IPS DF 6.9 (cell line): ENCODE data around the gene ZNF544.

Source experiments
- DNase-seq: peaks from one replicate; pipeline ENCODE4 v3.0.0-alpha.2; 2013; ENCODE audit warnings: low read depth, low spot score
- H3K27ac ChIP-seq: one replicate; pipeline ENCODE4 v1.5.1; 2013; ENCODE audit warnings: low read length, control low read depth
- H3K27me3 ChIP-seq: 2 replicates; pipeline ENCODE4 v1.6.1; 2013; ENCODE audit warnings: mild to moderate bottlenecking, low read length; ENCODE audit not compliant: control insufficient read depth, insufficient read depth
- H3K36me3 ChIP-seq: 2 replicates; pipeline ENCODE4 v1.6.1; 2013; ENCODE audit warnings: low read length; ENCODE audit not compliant: control insufficient read depth, insufficient read depth
- H3K4me1 ChIP-seq: 2 replicates; pipeline ENCODE4 v1.6.1; 2013; ENCODE audit warnings: low read length; ENCODE audit not compliant: control insufficient read depth, insufficient read depth
- H3K4me3 ChIP-seq: 2 replicates; pipeline ENCODE4 v1.5.1; 2013; ENCODE audit warnings: mild to moderate bottlenecking, low read length
- H3K9me3 ChIP-seq: 2 replicates; pipeline ENCODE4 v1.6.1; 2013; ENCODE audit warnings: low read length, inconsistent platforms; ENCODE audit not compliant: control insufficient read depth, insufficient read depth
- WGBS: extraction: QIAGEN DNeasy Blood & Tissue Kit; methylation state at CpG from one replicate; pipeline ENCODE4 v1.1.7; 2013; ENCODE audit warnings: mixed read lengths, missing lambda C conversion rate; ENCODE audit not compliant: insufficient read length, insufficient coverage; 5-methylcytosine and 5-hydroxymethylcytosine counted together

ZNF544 gene

DNA sequence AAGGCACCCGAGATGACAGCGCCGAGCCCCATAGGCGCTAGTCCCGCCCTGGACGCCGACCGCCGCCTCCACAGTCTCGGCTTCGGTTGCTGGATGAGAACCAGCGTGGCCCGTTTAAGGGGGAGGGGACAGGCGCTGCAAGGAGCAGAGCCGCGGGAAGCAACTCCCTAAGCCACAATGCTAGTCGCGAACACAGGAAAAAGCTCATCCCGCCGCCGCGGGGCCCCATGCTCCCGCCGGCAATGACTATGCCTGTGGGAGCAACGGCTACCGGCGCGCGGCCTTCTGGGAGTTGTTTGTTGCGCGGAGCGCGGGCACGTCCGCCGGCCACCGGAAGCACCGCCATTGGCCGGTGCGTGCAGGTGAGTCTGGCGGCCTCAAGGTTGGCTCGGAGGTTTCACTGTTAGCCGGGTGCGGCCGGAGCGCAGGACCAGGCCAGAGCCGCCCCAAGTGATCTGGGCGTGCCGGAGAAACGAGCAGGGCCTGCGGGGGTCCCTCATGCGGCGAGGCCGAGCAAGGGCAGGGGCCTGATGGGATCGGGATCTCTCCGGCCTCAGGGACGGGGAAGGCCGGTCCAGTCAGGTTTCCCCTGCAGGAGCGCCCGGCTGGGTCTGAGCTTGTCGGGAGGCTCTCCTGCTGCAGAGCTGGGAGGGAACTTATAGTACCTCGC lies at the start of gene ZNF544:
Gene ZNF544 (plus strand): TSS at position 330 of the 670 bp plus-strand sequence. CDS start 15,110 bp downstream, outside the sequence.
- Histone ChIP-seq H3K27me3 (no peaks in the 10 kb centered on the region), H3K4me3 (peak within 1 kb of the TSS; percentile 81), H3K27ac (no peak within 1 kb of the TSS), H3K9me3 (no peaks in the 10 kb centered on the region), H3K4me1 (peaks cover 2% of the 10 kb centered on the region; the same call in 1 of the 2 replicates), H3K36me3 (peaks cover 19% of the 10 kb centered on the region)
- WGBS: no CpG with 5 or more reads among the region's 62 CpGs
- DNase-seq: no peak

DNA sequence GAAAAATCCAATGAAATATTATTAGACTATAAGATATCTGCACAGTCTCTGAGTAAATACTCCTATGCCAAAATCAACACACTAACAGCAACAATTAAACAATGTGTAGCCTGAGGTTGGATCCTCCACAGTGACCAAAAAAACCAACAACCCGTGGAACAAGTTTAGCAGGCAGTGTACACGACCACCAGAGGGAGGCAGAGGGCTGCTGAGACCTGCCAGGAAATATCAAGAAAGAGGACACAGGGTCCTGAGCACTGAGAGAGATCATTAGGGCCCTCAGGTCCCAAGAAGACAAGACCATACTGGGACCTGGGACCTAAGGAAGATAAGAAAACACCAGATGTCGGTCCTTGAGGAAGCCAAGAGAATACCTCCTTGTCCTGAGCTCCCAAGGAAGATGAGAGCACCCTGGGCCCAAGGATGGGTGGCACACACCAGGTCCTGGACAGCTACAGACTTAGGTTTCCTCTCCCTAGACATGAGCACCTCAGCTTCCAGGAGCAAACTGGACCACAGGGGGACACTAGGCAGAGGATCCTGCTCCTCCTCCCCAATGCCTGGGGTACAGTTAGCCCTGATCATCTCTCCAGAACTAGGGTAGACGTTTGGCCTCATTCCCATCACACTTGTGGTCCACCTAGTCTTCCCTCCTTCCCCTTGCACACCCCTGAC lies 46.7 kb upstream of the ZNF544 start:
- DNase-seq: peak; percentile 48
- Histone ChIP-seq H3K4me3 (peak overlapping the region; percentile 24; the same call in 1 of the 2 replicates), H3K4me1 (0 out of 2 replicates have a peak, but pooled peaks cover 2% of the 10 kb centered on the region), H3K27ac (no peak overlapping the region), H3K27me3 (no peaks in the 10 kb centered on the region), H3K9me3 (no peaks in the 10 kb centered on the region), H3K36me3 (peaks cover 6% of the 10 kb centered on the region; the same call in 1 of the 2 replicates)
- no CpG with 5 or more reads among the region's 4 CpGs for WGBS

DNA sequence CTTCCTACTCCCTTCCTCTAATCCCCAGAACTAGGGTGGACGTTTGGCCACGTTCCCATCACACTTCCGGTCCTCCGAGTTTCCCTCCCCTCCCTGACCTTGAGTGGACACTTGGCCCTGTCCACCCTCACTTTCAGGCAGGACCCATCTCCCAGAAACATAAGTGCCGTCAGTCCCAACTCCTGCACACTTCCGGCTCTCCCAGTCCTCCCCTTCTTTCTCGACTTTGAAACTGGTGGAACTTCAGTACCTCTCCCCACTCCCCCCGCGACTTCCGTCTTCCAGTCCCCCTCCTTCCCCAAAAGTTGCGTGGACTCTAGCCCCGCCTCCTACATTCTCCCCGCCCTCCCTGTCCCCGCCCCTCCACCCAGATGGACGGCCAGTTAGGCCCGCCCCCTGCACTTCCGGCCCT lies 46.1 kb upstream of the ZNF544 start:
- Histone ChIP-seq H3K4me3 (peak overlapping the region; percentile 24; the same call in 1 of the 2 replicates), H3K27ac (no peak overlapping the region), H3K36me3 (peaks cover 10% of the 10 kb centered on the region; the same call in 1 of the 2 replicates), H3K27me3 (no peaks in the 10 kb centered on the region), H3K4me1 (0 out of 2 replicates have a peak, but pooled peaks cover 2% of the 10 kb centered on the region), H3K9me3 (no peaks in the 10 kb centered on the region)
- no CpG with 5 or more reads among the region's 17 CpGs for WGBS
- no peak for DNase-seq

DNA sequence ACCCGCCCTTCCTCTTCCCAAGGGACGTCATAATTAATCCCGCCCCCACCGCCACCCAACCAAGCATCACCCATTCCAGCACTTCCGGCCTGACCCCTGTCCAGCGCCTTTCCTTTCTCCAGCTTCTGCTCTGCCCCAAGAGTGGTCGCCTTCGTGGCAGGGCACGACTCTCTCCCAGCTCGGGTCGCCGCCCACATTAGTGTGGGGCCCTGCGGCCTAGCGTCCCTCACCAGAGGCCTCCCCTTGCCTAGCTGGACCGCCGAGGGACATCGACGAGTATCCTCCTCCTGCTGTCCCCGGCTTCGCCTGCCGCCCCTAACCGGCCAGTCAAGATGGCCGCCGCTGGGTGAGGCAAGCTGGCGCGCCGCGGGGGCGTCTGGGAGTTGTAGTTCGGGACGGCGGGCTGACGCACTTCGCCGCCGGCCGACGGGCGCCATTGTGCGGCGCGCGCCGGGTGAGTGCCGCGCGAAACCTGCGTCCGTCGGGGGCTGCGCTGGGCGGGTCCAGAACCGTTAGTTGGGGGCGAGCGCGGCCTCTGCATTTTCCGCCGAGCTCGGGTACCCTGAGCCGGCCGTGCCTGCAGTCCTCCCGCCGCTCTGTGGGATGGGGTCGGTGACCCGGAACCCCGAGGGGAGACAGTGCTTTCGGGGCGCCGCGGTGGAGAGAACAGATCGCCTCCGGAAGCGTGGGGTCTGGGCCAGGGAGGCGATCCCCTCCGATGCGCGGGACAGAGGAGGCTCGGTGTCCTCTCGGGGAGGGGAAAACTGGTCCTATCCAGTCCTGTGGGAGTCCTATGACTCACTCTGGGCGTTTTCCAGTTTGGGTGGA lies 45.5 kb upstream of the ZNF544 start, which contains the start of gene ZNF274:
Gene ZNF274 (plus strand): TSS at position 73 of the 828 bp plus-strand sequence. CDS start 905 bp downstream, outside the sequence.
- peak; percentile 73 for DNase-seq
- 0 out of 2 replicates have a peak, but pooled peaks cover 2% of the 10 kb centered on the region for H3K4me1 ChIP-seq
- WGBS: no CpG with 5 or more reads among the region's 80 CpGs
- H3K27me3 ChIP-seq: no peaks in the 10 kb centered on the region
- H3K36me3 ChIP-seq: peaks cover 12% of the 10 kb centered on the region; the same call in 1 of the 2 replicates
- H3K9me3 ChIP-seq: no peaks in the 10 kb centered on the region
- peak within 1 kb of the TSS; percentile 90 for H3K4me3 ChIP-seq
- no peak within 1 kb of the TSS for H3K27ac ChIP-seq

DNA sequence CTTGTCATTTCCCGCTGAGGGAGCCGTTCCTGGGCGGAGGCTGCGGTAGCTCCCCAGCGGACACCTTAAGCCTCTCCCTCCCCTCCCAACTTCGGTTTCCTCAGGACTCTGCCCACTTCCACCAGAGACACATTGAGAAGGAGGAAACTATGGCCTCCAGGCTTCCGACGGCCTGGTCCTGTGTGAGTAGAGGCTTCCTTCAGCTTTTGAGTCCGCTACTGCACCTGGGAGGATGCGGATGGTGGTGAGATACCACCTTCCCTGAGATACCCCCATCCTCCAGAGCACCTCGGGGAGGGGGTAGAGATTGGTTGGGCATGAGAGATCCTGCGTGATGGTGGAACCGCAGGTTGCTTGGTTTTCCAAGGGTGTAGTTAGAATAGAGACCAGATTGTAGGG lies 44.9 kb upstream of the ZNF544 start:
- Histone ChIP-seq H3K9me3 (no peaks in the 10 kb centered on the region), H3K4me3 (peak overlapping the region; percentile 90), H3K27me3 (no peaks in the 10 kb centered on the region), H3K27ac (no peak overlapping the region), H3K4me1 (0 out of 2 replicates have a peak, but pooled peaks cover 2% of the 10 kb centered on the region), H3K36me3 (peaks cover 12% of the 10 kb centered on the region; the same call in 1 of the 2 replicates)
- no peak for DNase-seq
- no CpG with 5 or more reads among the region's 13 CpGs for WGBS

DNA sequence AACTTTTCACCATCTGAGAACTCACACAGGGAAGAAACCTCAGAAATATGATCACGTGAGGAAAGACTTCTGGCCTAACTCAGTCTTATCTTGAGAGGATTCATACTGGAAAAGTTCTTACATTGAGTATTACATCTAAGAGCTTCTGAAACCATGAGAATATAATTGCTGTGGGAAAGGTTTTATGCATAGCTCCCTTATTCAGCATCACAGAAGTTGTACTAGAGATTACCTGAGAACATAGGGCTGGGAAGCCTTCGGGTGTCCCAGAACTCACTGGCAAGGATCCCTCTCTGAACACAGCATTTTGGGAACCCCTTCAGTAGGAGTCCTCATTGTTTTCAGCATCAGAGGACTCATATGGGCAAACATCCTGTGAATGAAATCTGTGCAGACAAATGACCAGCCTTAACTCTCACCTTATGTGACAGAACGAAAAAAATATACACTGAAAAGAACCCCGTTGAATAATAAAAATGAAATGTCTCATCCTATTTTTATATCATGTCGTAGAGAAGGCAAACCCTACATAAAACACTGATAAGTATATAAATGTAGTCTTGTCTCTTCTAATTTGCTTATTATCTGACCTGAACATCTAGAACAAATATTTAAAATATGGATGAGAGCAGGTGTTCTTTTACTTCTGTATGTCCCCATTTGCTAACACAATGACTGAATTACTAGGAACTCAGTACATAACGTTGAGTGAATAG lies 31.7 kb upstream of the ZNF544 start:
- WGBS: no CpG with 5 or more reads among the region's 6 CpGs
- H3K4me3 ChIP-seq: no peak overlapping the region
- 0 out of 2 replicates have a peak, but pooled peaks cover 1% of the 10 kb centered on the region for H3K27me3 ChIP-seq
- H3K9me3 ChIP-seq: peaks cover 20% of the 10 kb centered on the region
- H3K27ac ChIP-seq: no peak overlapping the region
- no peaks in the 10 kb centered on the region for H3K4me1 ChIP-seq
- DNase-seq: no peak
- peaks cover 34% of the 10 kb centered on the region for H3K36me3 ChIP-seq

DNA sequence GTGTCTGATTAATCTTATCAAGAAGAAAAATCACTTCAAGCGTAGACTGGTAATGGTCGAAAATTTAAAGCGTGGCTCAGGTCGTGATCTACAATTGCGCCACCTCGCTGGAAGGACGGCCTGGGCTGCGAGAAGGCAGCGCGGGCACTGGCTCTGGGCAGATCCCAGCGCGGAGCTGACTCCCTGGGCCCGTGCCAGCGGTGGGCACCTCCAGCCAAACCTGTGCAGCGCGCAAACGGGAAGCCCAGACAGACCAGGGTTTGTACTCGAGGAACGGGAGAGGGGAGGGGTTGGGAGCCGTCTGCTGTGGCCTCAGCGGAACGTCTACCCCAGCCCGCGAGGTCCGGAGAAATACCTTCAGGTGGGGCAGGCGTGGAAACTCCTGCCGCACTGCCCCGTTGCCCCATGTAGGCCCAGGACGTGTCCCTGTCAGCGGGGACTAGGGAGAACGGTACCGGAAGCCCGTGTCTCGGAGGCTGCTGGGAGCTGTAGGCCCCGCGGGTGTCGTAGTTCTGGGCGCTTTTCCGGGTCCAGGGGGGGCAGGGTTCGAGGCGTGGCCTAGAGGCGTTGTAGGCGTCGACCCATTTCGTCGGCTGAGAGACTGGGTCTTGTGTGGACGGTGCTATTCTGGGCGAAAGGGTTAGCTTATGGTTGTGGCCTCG lies 24.8 kb upstream of the ZNF544 start:
- Histone ChIP-seq H3K27me3 (no peaks in the 10 kb centered on the region), H3K27ac (no peak overlapping the region), H3K36me3 (peaks cover 21% of the 10 kb centered on the region), H3K9me3 (peaks cover 3% of the 10 kb centered on the region; the same call in 1 of the 2 replicates), H3K4me3 (peak overlapping the region; percentile 78), H3K4me1 (no peaks in the 10 kb centered on the region)
- no CpG with 5 or more reads among the region's 49 CpGs for WGBS
- peak; percentile 66 for DNase-seq

DNA sequence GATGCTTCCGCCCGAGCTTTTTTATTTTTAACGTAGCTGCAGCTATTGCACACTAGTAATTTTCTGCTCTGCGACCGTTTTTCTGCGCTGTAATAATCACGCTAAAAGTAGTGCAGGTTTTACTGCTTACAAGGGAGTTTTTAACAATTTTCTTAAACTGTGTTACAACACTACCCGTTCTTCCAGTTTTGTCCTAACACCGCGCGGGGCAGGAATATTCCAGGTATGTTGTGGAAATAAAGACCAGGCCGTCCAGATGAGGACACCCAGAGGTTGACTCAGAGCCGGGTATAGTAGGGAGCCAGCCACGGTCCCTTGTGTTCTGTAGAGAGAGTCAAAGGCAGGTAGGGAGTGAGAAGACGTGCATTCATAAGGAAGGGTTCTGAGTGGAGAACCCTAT lies 24.1 kb upstream of the ZNF544 start:
- H3K27ac ChIP-seq: no peak overlapping the region
- H3K4me3 ChIP-seq: peak overlapping the region; percentile 78; the same call in 1 of the 2 replicates
- no peaks in the 10 kb centered on the region for H3K4me1 ChIP-seq
- no CpG with 5 or more reads among the region's 15 CpGs for WGBS
- H3K27me3 ChIP-seq: no peaks in the 10 kb centered on the region
- peaks cover 3% of the 10 kb centered on the region; the same call in 1 of the 2 replicates for H3K9me3 ChIP-seq
- peaks cover 25% of the 10 kb centered on the region for H3K36me3 ChIP-seq
- DNase-seq: no peak

DNA sequence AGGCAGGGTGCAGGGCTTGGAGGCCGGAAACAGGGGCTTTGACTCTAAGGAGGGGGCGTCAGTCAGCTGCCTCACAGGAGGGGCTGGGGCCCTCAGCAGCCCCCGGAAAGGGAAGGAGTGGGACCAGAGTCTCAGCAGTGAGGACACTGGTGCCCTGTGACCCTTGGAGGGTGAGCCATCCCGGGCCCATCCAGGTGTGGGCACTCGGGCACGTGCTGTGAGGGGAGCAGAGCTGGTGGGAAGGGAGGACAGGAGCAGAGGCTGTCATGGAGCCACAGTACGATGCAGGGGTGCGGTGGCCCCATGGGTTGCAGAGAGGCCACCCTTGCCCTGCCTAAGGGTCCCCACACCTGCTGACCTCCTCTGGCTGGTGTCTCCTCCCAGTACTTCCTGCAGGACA lies 19.1 kb upstream of the ZNF544 start:
- Histone ChIP-seq H3K4me3 (no peak overlapping the region), H3K9me3 (no peaks in the 10 kb centered on the region; the same call in 1 of the 2 replicates)

More for the DNA sequence above, 19.1 kb upstream of the ZNF544 start:
- Histone ChIP-seq H3K4me1 (no peaks in the 10 kb centered on the region), H3K27ac (no peak overlapping the region), H3K36me3 (peaks cover 51% of the 10 kb centered on the region), H3K27me3 (no peaks in the 10 kb centered on the region)
- WGBS: no CpG with 5 or more reads among the region's 8 CpGs
- no peak for DNase-seq
